HepG2 (cell line): Measurements from ENCODE around the gene CNPPD1. TPM values are rescaled to one million over a fixed set of nuclear protein-coding genes. Genes with fewer than 3 reads are reported as not detected.
A peak's percentile ranks its signal among the peaks of the same experiment; 100 is the strongest.

Experiments
- CBFB ChIP-seq: sonication (generic); formaldehyde crosslinking; IDR thresholded peaks from 2 replicates; pipeline ENCODE4 v1.4.0; 2020; ENCODE audit warnings: missing genetic modification reagents
- NR0B2 ChIP-seq: sonication (generic); formaldehyde crosslinking; IDR thresholded peaks from 2 replicates; pipeline ENCODE4 v1.4.0; 2020; ENCODE audit warnings: mild to moderate bottlenecking, missing genetic modification reagents
- RARA ChIP-seq: IDR thresholded peaks from 2 replicates; pipeline ENCODE4 v1.6.1; 2016; ENCODE audit warnings: missing genetic modification reagents, missing compliant biosample characterization
- ZBTB49 ChIP-seq: sonication (generic); formaldehyde crosslinking; IDR thresholded peaks from 2 replicates; pipeline ENCODE4 v1.4.0; 2020; ENCODE audit warnings: missing genetic modification reagents, borderline replicate concordance
- ZNF318 ChIP-seq: sonication (generic); formaldehyde crosslinking; IDR thresholded peaks from 2 replicates; pipeline ENCODE4 v1.4.0; 2020; ENCODE audit warnings: mild to moderate bottlenecking, missing genetic modification reagents
- ZNF367 ChIP-seq: sonication (generic); formaldehyde crosslinking; IDR thresholded peaks from 2 replicates; pipeline ENCODE4 v1.4.0; 2020; ENCODE audit warnings: missing genetic modification reagents, borderline replicate concordance
- ZNF503 ChIP-seq: sonication (generic); formaldehyde crosslinking; IDR thresholded peaks from 2 replicates; pipeline ENCODE4 v1.4.0; 2020; ENCODE audit warnings: missing genetic modification reagents
- ZNF562 ChIP-seq: sonication (generic); formaldehyde crosslinking; IDR thresholded peaks from 2 replicates; pipeline ENCODE4 v1.8.0; 2022; ENCODE audit warnings: missing genetic modification reagents, borderline replicate concordance
- ZNF768 ChIP-seq: sonication (generic); formaldehyde crosslinking; IDR thresholded peaks from 2 replicates; pipeline ENCODE4 v1.4.0; 2020; ENCODE audit warnings: missing genetic modification reagents
- polyA plus RNA-seq, 8 experiments: library from polyadenylated mRNA; depleted of rRNA in 3 of 8; stranded (reverse) in 7 of 8; unstranded in 1 of 8; fragments of >200 nt; fragmentation: Illumina TruSeq in 4 of 8; extraction: Trizol in 4 of 8; gene quantifications; 2 replicates each; pipeline versions ENCODE4 v1.2.1 to v1.2.3, GENCODE V29; 2011 to 2016; ENCODE audit warnings: low read depth in 4 of 8, missing spikeins in 1 of 8, mixed read lengths in 1 of 8; ENCODE audit not compliant: insufficient read depth in 1 of 8
- total RNA-seq, 5 experiments: library from RNA; depleted of rRNA; stranded (reverse); fragments of >200 nt; fragmentation: Illumina TruSeq; extraction: Trizol; gene quantifications; 2 replicates each; pipeline ENCODE4 v1.2.3, GENCODE V29; 2016; ENCODE audit warnings: low read depth in 1 of 5
- TF ChIP-seq, protein P1 (sequence below): IDR thresholded peaks from 2 replicates; pipeline ENCODE4 v1.6.1; 2012; ENCODE audit warnings: inconsistent platforms
- TF ChIP-seq, protein P2 (sequence below): conservative IDR thresholded peaks from 2 replicates; pipeline ENCODE4 v1.6.1; 2018; ENCODE audit warnings: missing genetic modification reagents

The CNPPD1 gene
- total and polyA plus RNA-seq, 2 of the 13 experiments (the other 11 are each of a cell fraction or from before 2014, with no cell fraction given) = 35.5 to 49.4 TPM

DNA sequence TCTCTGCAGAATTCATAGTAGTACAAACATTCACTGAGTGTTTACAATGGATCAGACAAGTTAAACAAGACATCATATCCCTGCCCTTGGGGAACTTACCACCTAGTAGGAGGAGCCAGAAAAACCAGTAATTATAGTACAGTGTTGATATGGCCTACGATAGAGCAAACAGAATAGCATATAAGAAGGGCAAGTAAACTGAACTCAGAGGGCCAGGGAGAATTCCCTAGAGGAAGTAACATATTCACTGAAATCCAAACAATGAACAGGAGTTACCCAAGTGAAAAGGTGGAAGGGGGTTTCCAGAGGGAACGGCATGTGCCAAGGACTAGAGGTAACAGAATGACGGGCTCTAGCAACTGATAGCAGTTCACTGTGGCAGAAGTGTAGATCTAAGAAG is 50.2 kb downstream of the CNPPD1 start (continued):
- peak; percentile 83 for TF ChIP-seq RARA (CRISPR knock-in tag)
- TF ChIP-seq, protein P1, sequence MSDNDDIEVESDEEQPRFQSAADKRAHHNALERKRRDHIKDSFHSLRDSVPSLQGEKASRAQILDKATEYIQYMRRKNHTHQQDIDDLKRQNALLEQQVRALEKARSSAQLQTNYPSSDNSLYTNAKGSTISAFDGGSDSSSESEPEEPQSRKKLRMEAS = peak; percentile 58
- no peak for TF ChIP-seq ZNF768 (CRISPR knock-in tag)
- TF ChIP-seq CBFB (CRISPR knock-in tag) = peak; percentile 12; the same call in 1 of the 2 replicates
- TF ChIP-seq, protein P2, sequence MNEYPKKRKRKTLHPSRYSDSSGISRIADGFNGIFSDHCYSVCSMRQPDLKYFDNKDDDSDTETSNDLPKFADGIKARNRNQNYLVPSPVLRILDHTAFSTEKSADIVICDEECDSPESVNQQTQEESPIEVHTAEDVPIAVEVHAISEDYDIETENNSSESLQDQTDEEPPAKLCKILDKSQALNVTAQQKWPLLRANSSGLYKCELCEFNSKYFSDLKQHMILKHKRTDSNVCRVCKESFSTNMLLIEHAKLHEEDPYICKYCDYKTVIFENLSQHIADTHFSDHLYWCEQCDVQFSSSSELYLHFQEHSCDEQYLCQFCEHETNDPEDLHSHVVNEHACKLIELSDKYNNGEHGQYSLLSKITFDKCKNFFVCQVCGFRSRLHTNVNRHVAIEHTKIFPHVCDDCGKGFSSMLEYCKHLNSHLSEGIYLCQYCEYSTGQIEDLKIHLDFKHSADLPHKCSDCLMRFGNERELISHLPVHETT (CRISPR knock-in tag) = no peak
- no peak for TF ChIP-seq NR0B2 (CRISPR knock-in tag)
- TF ChIP-seq ZBTB49 (CRISPR knock-in tag) = no peak
- TF ChIP-seq ZNF318 (CRISPR knock-in tag) = no peak
- peak; percentile 80; the same call in 1 of the 2 replicates for TF ChIP-seq ZNF503 (CRISPR knock-in tag)
- TF ChIP-seq ZNF367 = no peak
- TF ChIP-seq ZNF562 (CRISPR knock-in tag) = no peak
